Dermis blood vessel endothelial cell (primary cell): ENCODE results near the gene ADAMTS18. TPM values are rescaled to one million over a fixed set of nuclear protein-coding genes. Genes with fewer than 3 reads are reported as not detected.

Experiments
- DNase-seq: peaks from one replicate; pipeline ENCODE4 v3.0.0; 2010
- total RNA-seq: library from RNA; depleted of rRNA; stranded (reverse); fragments of >200 nt; gene quantifications from 2 replicates; pipeline ENCODE4 v1.2.3, GENCODE V29; 2014

The ADAMTS18 gene
- total RNA-seq, 1 donor from 2014 or later: 89.3 TPM

- peak; percentile 56 for DNase-seq
Measured at GRCh38 chr16:77435272-77435820, 512 bp upstream of the ADAMTS18 start.

- DNase-seq: no peak
Measured at GRCh38 chr16:77434022-77434529, 758 bp downstream of the ADAMTS18 start.

GRCh38 chr16:77433146-77433545 is 1.7 kb downstream of the ADAMTS18 start:
- DNase-seq: peak; percentile 28

GRCh38 chr16:77432264-77432663 is 2.6 kb downstream of the ADAMTS18 start:
- DNase-seq: no peak

- DNase-seq: peak; percentile 85
Measured at GRCh38 chr16:77430787-77431585, 3.8 kb downstream of the ADAMTS18 start.

- peak; percentile 67 for DNase-seq
Measured at GRCh38 chr16:77430360-77430759, 4.5 kb downstream of the ADAMTS18 start.

- peak; percentile 78 for DNase-seq
Measured at GRCh38 chr16:77424871-77425604, 9.8 kb downstream of the ADAMTS18 start.

- DNase-seq: no peak
Measured at GRCh38 chr16:77422196-77422784, 12.5 kb downstream of the ADAMTS18 start.

- DNase-seq: no peak
Measured at GRCh38 chr16:77416939-77417480, 17.8 kb downstream of the ADAMTS18 start.

- DNase-seq: peak; percentile 46
Measured at GRCh38 chr16:77414752-77415231, 20.0 kb downstream of the ADAMTS18 start.

- no peak for DNase-seq
Measured at GRCh38 chr16:77410449-77410848, 24.4 kb downstream of the ADAMTS18 start.

GRCh38 chr16:77409311-77409710 is 25.5 kb downstream of the ADAMTS18 start:
- DNase-seq: peak; percentile 43

- DNase-seq: no peak
Measured at GRCh38 chr16:77408607-77409006, 26.2 kb downstream of the ADAMTS18 start.

GRCh38 chr16:77406680-77407079 is 28.2 kb downstream of the ADAMTS18 start:
- peak; percentile 56 for DNase-seq

GRCh38 chr16:77404775-77405174 is 30.1 kb downstream of the ADAMTS18 start:
- no peak for DNase-seq

GRCh38 chr16:77403732-77404131 is 31.1 kb downstream of the ADAMTS18 start:
- DNase-seq: peak; percentile 32

- DNase-seq: peak; percentile 71
Measured at GRCh38 chr16:77402672-77403071, 32.2 kb downstream of the ADAMTS18 start.

GRCh38 chr16:77402118-77402517 is 32.7 kb downstream of the ADAMTS18 start:
- DNase-seq: peak; percentile 84

GRCh38 chr16:77399546-77399945 is 35.3 kb downstream of the ADAMTS18 start:
- peak; percentile 86 for DNase-seq

- DNase-seq: no peak
Measured at GRCh38 chr16:77399066-77399465, 35.8 kb downstream of the ADAMTS18 start.

GRCh38 chr16:77398495-77398894 is 36.3 kb downstream of the ADAMTS18 start:
- DNase-seq: no peak

GRCh38 chr16:77396461-77396860 is 38.4 kb downstream of the ADAMTS18 start:
- peak; percentile 57 for DNase-seq
